Measurements from ENCODE around the gene RGP1. TPM values are rescaled to one million over a fixed set of nuclear protein-coding genes. Genes with fewer than 3 reads are reported as not detected.

RGP1 gene
- polyA plus RNA-seq, 10 donors, result 16.9 to 20.5 (median 19.3) TPM

GRCh38 chr9:35766997-35767396 is 17.9 kb downstream of the RGP1 start:
- DNase-seq, result no peak

DNA sequence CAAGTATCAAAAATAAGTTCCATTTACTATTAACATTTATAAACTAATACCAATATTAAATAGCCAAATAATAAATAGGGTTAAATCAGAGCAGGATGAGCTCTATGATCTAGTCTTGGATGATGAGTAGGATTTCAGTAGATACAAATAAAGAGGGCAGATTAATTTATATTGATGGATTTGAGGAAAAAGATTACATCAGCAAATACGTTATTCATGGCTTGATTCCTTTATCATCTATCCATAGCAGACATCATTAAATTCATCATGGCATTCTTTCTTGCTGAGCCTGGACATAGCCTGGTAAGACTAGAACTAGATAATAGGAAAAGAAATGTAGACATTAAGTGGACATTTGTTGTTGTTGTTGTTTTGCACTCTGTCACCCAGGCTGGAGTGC is 18.4 kb downstream of the RGP1 start:
- no peak for DNase-seq

GRCh38 chr9:35769763-35770162 is 20.7 kb downstream of the RGP1 start:
- DNase-seq, result no peak

DNA sequence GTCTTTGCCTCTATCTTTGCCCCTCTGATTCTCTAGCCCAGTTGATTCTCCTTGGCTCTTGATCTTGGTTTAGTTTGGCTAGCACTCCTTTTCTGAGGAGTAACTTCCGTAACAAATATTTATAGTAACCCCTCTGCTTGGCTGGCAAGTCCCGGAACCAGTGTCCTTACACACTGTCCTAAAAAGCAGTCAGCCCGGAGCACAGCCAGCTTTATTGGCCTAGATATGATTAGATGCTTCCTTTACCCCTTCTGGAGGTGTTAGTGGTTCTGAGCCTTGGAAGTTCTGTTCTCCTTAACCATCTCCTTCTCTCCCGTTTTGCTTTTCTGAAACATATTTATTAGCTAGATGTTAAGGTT is 22.0 kb downstream of the RGP1 start:
- DNase-seq, result no peak

DNA sequence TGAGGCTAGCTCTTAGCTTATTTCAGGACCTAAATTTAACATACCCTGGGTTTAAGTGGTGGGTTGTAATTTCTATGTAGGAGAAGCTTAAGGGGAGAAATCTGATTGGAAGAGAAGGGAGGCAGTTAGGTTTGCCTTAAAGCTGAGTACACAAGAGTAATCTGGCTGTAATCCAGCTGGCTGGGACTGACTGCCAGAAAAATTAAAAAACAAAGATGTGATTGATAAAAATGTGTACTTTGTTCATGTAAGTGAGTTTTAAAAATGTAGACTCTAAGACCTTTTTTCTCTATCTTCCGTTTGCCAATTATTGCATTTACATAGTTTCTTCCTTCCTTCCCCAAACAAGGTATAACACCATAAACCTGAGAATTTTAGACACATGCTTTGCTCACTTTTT is 22.4 kb downstream of the RGP1 start:
- DNase-seq, result no peak

GRCh38 chr9:35771943-35772342 is 22.9 kb downstream of the RGP1 start:
- no peak for DNase-seq

GRCh38 chr9:35774907-35775635 is 26.0 kb downstream of the RGP1 start:
- peak in 1 of 3 donors; percentile 44 for DNase-seq

- DNase-seq, result no peak
Observed at GRCh38 chr9:35776018-35776417, 26.9 kb downstream of the RGP1 start.

GRCh38 chr9:35778496-35778895 is 29.4 kb downstream of the RGP1 start:
- DNase-seq, result no peak

GRCh38 chr9:35781066-35781465 is 32.0 kb downstream of the RGP1 start:
- DNase-seq, result no peak

- no peak for DNase-seq
Observed at GRCh38 chr9:35783418-35783817, 34.3 kb downstream of the RGP1 start.

DNA sequence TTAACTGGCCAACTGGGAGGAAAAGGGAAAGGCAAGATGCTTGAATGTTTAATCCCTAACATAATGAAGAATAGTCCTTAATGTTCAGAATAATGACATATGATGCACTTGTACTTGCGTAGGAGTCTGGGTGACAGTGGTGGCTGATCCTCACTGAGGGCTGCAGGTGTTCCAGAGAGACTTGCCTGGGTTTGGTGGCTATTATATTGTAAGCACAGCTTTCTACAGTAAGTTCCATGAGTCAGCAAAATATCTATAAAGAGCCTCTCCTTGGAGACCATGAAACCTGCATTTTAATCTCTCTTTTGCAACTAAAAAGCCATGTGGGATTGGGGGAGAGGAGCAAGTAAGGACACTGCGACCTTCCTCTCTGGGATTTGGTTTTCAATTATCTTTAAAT is 40.5 kb downstream of the RGP1 start:
- no peak for DNase-seq

GRCh38 chr9:35790025-35790384 is 40.9 kb downstream of the RGP1 start:
- DNase-seq, result no peak

- peak; percentile 82 to 92 (median 87) for DNase-seq
Observed at GRCh38 chr9:35790385-35791296, 41.6 kb downstream of the RGP1 start.

GRCh38 chr9:35791297-35791921 is 42.3 kb downstream of the RGP1 start, which contains the start of gene NPR2:
TSS of gene NPR2 (plus strand) at chr9:35791591. CDS start at chr9:35792409, 818 bp downstream.
- DNase-seq, result peak in 2 of 3 donors; percentile 46 to 72

DNA sequence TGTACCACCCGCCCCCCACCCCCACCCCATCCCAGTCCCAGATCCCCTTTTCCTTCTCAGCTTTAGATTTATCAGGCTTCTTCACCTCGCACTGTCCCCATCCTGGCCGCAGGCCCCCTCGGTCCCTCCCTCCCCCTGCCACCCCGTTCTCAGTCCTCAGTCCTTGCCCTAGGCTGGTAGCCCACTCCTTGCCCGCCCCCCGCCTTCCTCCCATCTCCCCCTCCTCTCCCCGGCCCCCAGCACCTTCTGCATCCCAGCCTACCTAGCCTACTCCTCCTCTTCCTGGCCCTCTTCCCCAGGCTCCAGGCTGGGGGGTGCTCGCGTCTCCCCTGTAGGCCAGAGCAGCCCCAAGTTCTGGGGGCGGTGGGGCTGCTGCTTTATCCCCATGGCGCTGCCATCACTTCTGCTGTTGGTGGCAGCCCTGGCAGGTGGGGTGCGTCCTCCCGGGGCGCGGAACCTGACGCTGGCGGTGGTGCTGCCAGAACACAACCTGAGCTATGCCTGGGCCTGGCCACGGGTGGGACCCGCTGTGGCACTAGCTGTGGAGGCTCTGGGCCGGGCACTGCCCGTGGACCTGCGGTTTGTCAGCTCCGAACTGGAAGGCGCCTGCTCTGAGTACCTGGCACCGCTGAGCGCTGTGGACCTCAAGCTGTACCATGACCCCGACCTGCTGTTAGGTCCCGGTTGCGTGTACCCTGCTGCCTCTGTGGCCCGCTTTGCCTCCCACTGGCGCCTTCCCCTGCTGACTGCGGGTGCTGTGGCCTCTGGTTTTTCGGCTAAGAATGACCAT is 43.1 kb downstream of the RGP1 start:
- no peak for DNase-seq

GRCh38 chr9:35792826-35793225 is 43.7 kb downstream of the RGP1 start:
- DNase-seq, result no peak

DNA sequence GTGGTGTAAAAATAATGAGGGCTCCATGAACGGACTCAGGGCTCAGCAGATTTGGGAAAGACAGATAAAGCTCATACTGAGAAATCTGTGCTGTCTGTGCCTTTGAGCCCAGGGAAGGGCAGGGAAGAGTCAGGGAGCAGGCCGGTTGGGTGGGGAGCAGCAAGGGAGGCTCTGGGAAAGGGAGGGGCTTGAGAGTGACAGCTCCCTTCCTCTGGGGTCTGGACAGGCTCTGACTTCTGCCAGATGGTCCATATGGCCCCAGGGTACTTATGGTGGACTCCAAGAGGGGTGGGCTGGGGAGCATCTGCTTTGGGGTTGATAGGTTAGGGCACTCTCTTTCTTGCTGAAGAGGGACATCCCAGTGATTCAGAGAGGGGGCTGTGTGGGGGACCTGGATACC is 44.4 kb downstream of the RGP1 start:
- DNase-seq, result no peak

- no peak for DNase-seq
Observed at GRCh38 chr9:35795695-35796094, 46.6 kb downstream of the RGP1 start.

GRCh38 chr9:35797311-35798109 is 48.4 kb downstream of the RGP1 start:
- DNase-seq, result no peak

Data from muscle of back (tissue), 11 donors.